Measurements from ENCODE around the gene PTPRM. TPM values are rescaled to one million over a fixed set of nuclear protein-coding genes. Genes with fewer than 3 reads are reported as not detected.
A peak's percentile ranks its signal among the peaks of the same experiment; 100 is the strongest.

The PTPRM gene
- total RNA-seq, 1 donor from 2014 or later = 109 TPM

- no peak for DNase-seq
These were observed 719.2 kb downstream of the PTPRM start for GRCh38 chr18:8286303-8286702.

- DNase-seq = peak; percentile 80
These were observed 720.2 kb downstream of the PTPRM start for GRCh38 chr18:8287196-8287885.

GRCh38 chr18:8288472-8289195 is 721.5 kb downstream of the PTPRM start:
- DNase-seq = peak; percentile 45

GRCh38 chr18:8290435-8290834 is 723.3 kb downstream of the PTPRM start:
- DNase-seq = no peak

- no peak for DNase-seq
These were observed 723.8 kb downstream of the PTPRM start for GRCh38 chr18:8290913-8291312.

- DNase-seq = no peak
These were observed 726.1 kb downstream of the PTPRM start for GRCh38 chr18:8293184-8293583.

GRCh38 chr18:8296886-8297616 is 729.9 kb downstream of the PTPRM start:
- DNase-seq = no peak

GRCh38 chr18:8298186-8298585 is 731.1 kb downstream of the PTPRM start:
- no peak for DNase-seq

GRCh38 chr18:8299054-8299980 is 732.2 kb downstream of the PTPRM start:
- no peak for DNase-seq

GRCh38 chr18:8300751-8301410 is 733.8 kb downstream of the PTPRM start:
- no peak for DNase-seq

- no peak for DNase-seq
These were observed 734.5 kb downstream of the PTPRM start for GRCh38 chr18:8301427-8302172.

- no peak for DNase-seq
These were observed 736.1 kb downstream of the PTPRM start for GRCh38 chr18:8303151-8303755.

- DNase-seq = no peak
These were observed 740.8 kb downstream of the PTPRM start for GRCh38 chr18:8307960-8308359.

GRCh38 chr18:8313043-8313442 is 745.9 kb downstream of the PTPRM start:
- no peak for DNase-seq

- no peak for DNase-seq
These were observed 747.0 kb downstream of the PTPRM start for GRCh38 chr18:8314124-8314523.

- DNase-seq = no peak
These were observed 752.8 kb downstream of the PTPRM start for GRCh38 chr18:8319798-8320489.

GRCh38 chr18:8322486-8322885 is 755.4 kb downstream of the PTPRM start:
- DNase-seq = no peak

- DNase-seq = no peak
These were observed 757.4 kb downstream of the PTPRM start for GRCh38 chr18:8324343-8325065.

All from tongue (tissue), 2 donors.